ENCODE measurements around the gene NRXN3. TPM values are rescaled to one million over a fixed set of nuclear protein-coding genes. Genes with fewer than 3 reads are reported as not detected.

The NRXN3 gene
- total RNA-seq, 1 donor: 2.5 TPM

DNA sequence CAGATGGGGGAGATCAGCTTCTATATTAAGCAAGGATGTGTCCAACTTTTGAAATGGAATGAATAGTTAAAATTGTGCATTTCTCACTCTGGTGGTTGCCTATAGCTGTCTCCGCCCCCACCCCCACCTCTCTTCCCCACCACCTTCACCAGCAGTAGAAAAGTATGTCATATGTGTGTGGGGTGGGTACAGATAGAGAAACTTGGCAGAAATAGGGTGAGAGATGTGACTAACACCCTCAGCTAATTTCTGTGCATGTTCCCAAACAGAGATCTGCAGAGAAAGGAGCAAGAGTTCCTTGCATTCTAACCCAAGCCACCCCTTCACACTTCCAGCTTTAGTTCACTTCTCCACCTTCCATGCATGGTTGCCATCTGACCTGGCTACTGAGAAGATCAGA, 980.1 kb downstream of the NRXN3 start:
- no peaks in the 10 kb centered on the region for H3K36me3 ChIP-seq (ENCODE audit: insufficient read depth, low read length)
- DNase-seq (ENCODE audit: insufficient read length, low spot score, missing footprints): no peak
- no peak overlapping the region for H3K27ac ChIP-seq (ENCODE audit: low read depth, low read length)
- no peaks in the 10 kb centered on the region for H3K9me3 ChIP-seq (ENCODE audit: low read depth, low read length)
- H3K79me2 ChIP-seq (ENCODE audit: insufficient read depth, low read length): no peaks in the 10 kb centered on the region
- no peak overlapping the region for H3K4me3 ChIP-seq (ENCODE audit: insufficient read depth, low read length)
- no peak overlapping the region for H2AFZ ChIP-seq (ENCODE audit: low read length)
- no peaks in the 10 kb centered on the region for H4K20me1 ChIP-seq (ENCODE audit: insufficient read depth, low read length)
- no peaks in the 10 kb centered on the region for H3K4me1 ChIP-seq (ENCODE audit: insufficient read depth, low read length)
- no peaks in the 10 kb centered on the region for H3K27me3 ChIP-seq (ENCODE audit: insufficient read depth, low read length)
- TF ChIP-seq, protein P1, sequence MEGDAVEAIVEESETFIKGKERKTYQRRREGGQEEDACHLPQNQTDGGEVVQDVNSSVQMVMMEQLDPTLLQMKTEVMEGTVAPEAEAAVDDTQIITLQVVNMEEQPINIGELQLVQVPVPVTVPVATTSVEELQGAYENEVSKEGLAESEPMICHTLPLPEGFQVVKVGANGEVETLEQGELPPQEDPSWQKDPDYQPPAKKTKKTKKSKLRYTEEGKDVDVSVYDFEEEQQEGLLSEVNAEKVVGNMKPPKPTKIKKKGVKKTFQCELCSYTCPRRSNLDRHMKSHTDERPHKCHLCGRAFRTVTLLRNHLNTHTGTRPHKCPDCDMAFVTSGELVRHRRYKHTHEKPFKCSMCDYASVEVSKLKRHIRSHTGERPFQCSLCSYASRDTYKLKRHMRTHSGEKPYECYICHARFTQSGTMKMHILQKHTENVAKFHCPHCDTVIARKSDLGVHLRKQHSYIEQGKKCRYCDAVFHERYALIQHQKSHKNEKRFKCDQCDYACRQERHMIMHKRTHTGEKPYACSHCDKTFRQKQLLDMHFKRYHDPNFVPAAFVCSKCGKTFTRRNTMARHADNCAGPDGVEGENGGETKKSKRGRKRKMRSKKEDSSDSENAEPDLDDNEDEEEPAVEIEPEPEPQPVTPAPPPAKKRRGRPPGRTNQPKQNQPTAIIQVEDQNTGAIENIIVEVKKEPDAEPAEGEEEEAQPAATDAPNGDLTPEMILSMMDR (IDR thresholded peaks at IDR 0.05; ENCODE audit: extremely low read depth, low read depth, low read length): no peak
- H3K4me2 ChIP-seq (ENCODE audit: insufficient read depth, low read length): no peak overlapping the region

DNA sequence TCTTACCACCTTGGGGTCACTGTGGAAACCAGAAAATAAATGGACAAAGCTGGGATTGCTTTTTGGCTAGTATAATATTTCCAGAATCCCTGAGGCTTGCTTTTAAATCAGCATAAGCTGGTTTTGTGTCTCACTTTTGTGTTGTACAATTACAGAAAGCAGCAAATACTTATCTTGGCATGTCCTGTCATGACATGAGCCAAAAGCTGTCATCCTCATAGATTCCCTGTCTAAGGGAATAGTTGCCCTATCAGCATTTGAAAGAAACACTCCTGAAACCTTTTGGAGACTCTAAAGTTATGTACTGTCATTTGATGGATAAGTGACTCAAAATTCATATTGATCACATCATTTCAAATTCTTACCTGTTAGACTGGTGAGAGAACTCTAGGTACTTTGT, 987.2 kb downstream of the NRXN3 start:
- Histone ChIP-seq H3K4me2 (ENCODE audit: insufficient read depth, low read length) (no peak overlapping the region), H3K4me3 (ENCODE audit: insufficient read depth, low read length) (no peak overlapping the region), H3K9me3 (ENCODE audit: low read depth, low read length) (no peaks in the 10 kb centered on the region), H3K36me3 (ENCODE audit: insufficient read depth, low read length) (no peaks in the 10 kb centered on the region), H3K4me1 (ENCODE audit: insufficient read depth, low read length) (no peaks in the 10 kb centered on the region), H3K27me3 (ENCODE audit: insufficient read depth, low read length) (no peaks in the 10 kb centered on the region), H3K79me2 (ENCODE audit: insufficient read depth, low read length) (no peaks in the 10 kb centered on the region), H4K20me1 (ENCODE audit: insufficient read depth, low read length) (no peaks in the 10 kb centered on the region), H2AFZ (ENCODE audit: low read length) (no peak overlapping the region), H3K27ac (ENCODE audit: low read depth, low read length) (no peak overlapping the region)
- DNase-seq (ENCODE audit: insufficient read length, low spot score, missing footprints): no peak
- TF ChIP-seq, protein P1 (IDR thresholded peaks at IDR 0.05; ENCODE audit: extremely low read depth, low read depth, low read length): no peak

DNA sequence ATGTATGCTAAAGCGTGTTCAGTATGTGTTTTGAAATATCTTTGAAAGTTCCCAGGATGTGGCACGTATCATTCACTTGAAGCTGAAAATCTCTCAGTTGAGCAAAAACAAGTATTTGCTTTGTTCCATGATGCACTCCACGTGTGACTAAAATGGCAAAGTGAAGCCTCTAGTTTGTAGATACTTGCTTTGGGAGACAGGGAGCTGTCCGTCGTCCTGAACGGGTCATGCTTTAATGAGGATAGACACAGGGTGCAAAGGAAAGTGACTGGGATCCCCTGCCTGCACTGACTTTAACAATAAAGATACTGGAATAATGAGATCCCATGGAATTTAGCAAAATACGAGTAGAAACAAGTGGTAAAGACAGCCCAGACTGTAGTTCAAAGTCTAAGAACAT, 991.4 kb downstream of the NRXN3 start:
- TF ChIP-seq, protein P1 (IDR thresholded peaks at IDR 0.05; ENCODE audit: extremely low read depth, low read depth, low read length): no peak
- Histone ChIP-seq H3K4me3 (ENCODE audit: insufficient read depth, low read length) (no peak overlapping the region), H3K79me2 (ENCODE audit: insufficient read depth, low read length) (no peaks in the 10 kb centered on the region), H3K4me2 (ENCODE audit: insufficient read depth, low read length) (no peak overlapping the region), H3K27ac (ENCODE audit: low read depth, low read length) (no peak overlapping the region), H3K4me1 (ENCODE audit: insufficient read depth, low read length) (no peaks in the 10 kb centered on the region), H3K36me3 (ENCODE audit: insufficient read depth, low read length) (no peaks in the 10 kb centered on the region), H3K27me3 (ENCODE audit: insufficient read depth, low read length) (no peaks in the 10 kb centered on the region), H2AFZ (ENCODE audit: low read length) (no peak overlapping the region), H4K20me1 (ENCODE audit: insufficient read depth, low read length) (no peaks in the 10 kb centered on the region), H3K9me3 (ENCODE audit: low read depth, low read length) (no peaks in the 10 kb centered on the region)
- no peak for DNase-seq (ENCODE audit: insufficient read length, low spot score, missing footprints)

DNA sequence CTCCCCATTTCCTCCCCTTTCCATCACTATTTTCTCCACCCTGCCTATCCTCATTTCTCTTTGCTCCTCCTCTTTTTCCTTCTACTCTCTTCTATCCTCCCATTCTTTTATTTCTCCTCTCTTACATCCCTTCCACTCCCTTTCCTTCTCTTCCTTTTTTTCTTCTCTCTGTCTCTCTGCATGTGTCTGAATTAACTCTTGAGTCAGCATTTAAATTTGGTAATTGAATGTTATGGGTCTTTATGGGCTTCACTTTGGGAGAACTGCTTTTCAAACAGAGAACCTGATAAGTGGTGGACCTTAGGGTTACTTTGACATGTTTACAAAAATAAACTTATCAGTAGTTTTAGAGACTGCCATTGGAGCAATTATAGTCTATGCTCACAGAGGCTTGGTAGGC, 992.7 kb downstream of the NRXN3 start:
- Histone ChIP-seq H3K4me3 (ENCODE audit: insufficient read depth, low read length) (no peak overlapping the region), H4K20me1 (ENCODE audit: insufficient read depth, low read length) (no peaks in the 10 kb centered on the region), H3K36me3 (ENCODE audit: insufficient read depth, low read length) (no peaks in the 10 kb centered on the region), H3K27me3 (ENCODE audit: insufficient read depth, low read length) (no peaks in the 10 kb centered on the region), H3K27ac (ENCODE audit: low read depth, low read length) (no peak overlapping the region), H3K4me2 (ENCODE audit: insufficient read depth, low read length) (no peak overlapping the region), H3K9me3 (ENCODE audit: low read depth, low read length) (no peaks in the 10 kb centered on the region), H2AFZ (ENCODE audit: low read length) (no peak overlapping the region), H3K4me1 (ENCODE audit: insufficient read depth, low read length) (no peaks in the 10 kb centered on the region), H3K79me2 (ENCODE audit: insufficient read depth, low read length) (no peaks in the 10 kb centered on the region)
- TF ChIP-seq, protein P1 (IDR thresholded peaks at IDR 0.05; ENCODE audit: extremely low read depth, low read depth, low read length): no peak
- DNase-seq (ENCODE audit: insufficient read length, low spot score, missing footprints): no peak

Measured in osteoblast (primary cell).